GM18519 (cell line): ENCODE data around the gene COL18A1.
"Not testable (repeated sequence)": the region's sequence is repeated elsewhere in the genome, so short reads cannot be mapped to it uniquely, and the experiment has no call there.

ENCODE experiments used
- ATAC-seq: cut with Tn5 transposase; IDR thresholded peaks from one replicate; pipeline ENCODE4 v1.9.1; 2021; ENCODE audit warnings: mild to moderate bottlenecking, moderate library complexity; ENCODE audit not compliant: unreplicated experiment, low FRiP score

COL18A1 gene

GRCh38 chr21:45513003-45513717 lies 108.2 kb downstream of the COL18A1 start:
- no peak for ATAC-seq

- no peak for ATAC-seq
Measured at GRCh38 chr21:45513741-45514310, 108.9 kb downstream of the COL18A1 start.

- no peak for ATAC-seq
Measured at GRCh38 chr21:45514311-45515021, 109.5 kb downstream of the COL18A1 start.

- ATAC-seq: no peak
Measured at GRCh38 chr21:45515241-45516061, 110.5 kb downstream of the COL18A1 start.

GRCh38 chr21:45516071-45516670 lies 111.2 kb downstream of the COL18A1 start:
- no peak for ATAC-seq

GRCh38 chr21:45516671-45517151 lies 111.7 kb downstream of the COL18A1 start:
- ATAC-seq: no peak

GRCh38 chr21:45517249-45518065 lies 112.5 kb downstream of the COL18A1 start:
- ATAC-seq: no peak

- ATAC-seq: no peak
Measured at GRCh38 chr21:45518742-45519141, 113.8 kb downstream of the COL18A1 start.

GRCh38 chr21:45519182-45519581 lies 114.2 kb downstream of the COL18A1 start:
- ATAC-seq: no peak

- no peak for ATAC-seq
Measured at GRCh38 chr21:45521241-45521640, 116.3 kb downstream of the COL18A1 start.

GRCh38 chr21:45522381-45522780 lies 117.4 kb downstream of the COL18A1 start:
- no peak for ATAC-seq

GRCh38 chr21:45522986-45523385 lies 118.0 kb downstream of the COL18A1 start:
- no peak for ATAC-seq

- no peak for ATAC-seq
Measured at GRCh38 chr21:45523411-45524101, 118.6 kb downstream of the COL18A1 start.

- no peak for ATAC-seq
Measured at GRCh38 chr21:45524756-45525152, 119.8 kb downstream of the COL18A1 start.

- ATAC-seq: no peak
Measured at GRCh38 chr21:45525153-45525909, 120.4 kb downstream of the COL18A1 start.

- ATAC-seq: no peak
Measured at GRCh38 chr21:45525910-45526306, 120.9 kb downstream of the COL18A1 start.

- ATAC-seq: not testable (repeated sequence)
Measured at GRCh38 chr21:45527151-45527999, 122.4 kb downstream of the COL18A1 start.
